Keratinocyte (primary cell): ENCODE results near the gene THSD8.

ENCODE experiments used
- EZH2 ChIP-seq: IDR thresholded peaks from one replicate; pipeline ENCODE4 v1.6.1; 2012; ENCODE audit warnings: inconsistent platforms, mild to moderate bottlenecking, low read length, moderate library complexity
- TF ChIP-seq, protein P1 (sequence below), 3 experiments: IDR thresholded peaks in 1 of 3; conservative IDR thresholded peaks in 1 of 3; optimal IDR thresholded peaks in 1 of 3; 2 replicates in 2 of 3; 3 replicates in 1 of 3; pipeline versions ENCODE3 to v1.5.1; 2011; ENCODE audit warnings: low read length in 3 of 3, mild to moderate bottlenecking in 3 of 3, moderate library complexity in 2 of 3, control low read depth in 1 of 3, inconsistent platforms in 1 of 3; ENCODE audit not compliant: insufficient read depth in 2 of 3; ENCODE audit errors: extremely low read depth in 1 of 3

DNA sequence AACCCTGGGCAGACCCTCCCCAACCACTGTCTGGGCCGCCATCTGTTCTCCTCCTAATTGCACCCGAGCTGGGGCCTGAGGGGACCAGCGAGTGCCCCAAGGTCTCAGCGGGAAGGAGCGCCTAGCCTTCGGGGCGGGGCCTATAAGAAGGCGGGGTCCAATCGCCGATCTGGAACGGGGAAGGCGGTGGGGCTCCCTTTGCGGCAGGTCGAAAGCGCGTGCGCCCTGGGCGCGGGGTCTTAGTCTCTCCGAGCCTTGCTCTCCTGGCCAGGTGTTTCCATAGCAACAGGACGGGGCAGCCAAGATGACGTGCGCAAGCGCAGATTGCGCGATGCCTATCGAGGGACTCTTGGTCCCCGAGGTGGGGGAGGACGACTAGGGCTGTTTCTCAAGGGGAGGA lies 39.2 kb downstream of the THSD8 start:
- TF ChIP-seq, protein P1, sequence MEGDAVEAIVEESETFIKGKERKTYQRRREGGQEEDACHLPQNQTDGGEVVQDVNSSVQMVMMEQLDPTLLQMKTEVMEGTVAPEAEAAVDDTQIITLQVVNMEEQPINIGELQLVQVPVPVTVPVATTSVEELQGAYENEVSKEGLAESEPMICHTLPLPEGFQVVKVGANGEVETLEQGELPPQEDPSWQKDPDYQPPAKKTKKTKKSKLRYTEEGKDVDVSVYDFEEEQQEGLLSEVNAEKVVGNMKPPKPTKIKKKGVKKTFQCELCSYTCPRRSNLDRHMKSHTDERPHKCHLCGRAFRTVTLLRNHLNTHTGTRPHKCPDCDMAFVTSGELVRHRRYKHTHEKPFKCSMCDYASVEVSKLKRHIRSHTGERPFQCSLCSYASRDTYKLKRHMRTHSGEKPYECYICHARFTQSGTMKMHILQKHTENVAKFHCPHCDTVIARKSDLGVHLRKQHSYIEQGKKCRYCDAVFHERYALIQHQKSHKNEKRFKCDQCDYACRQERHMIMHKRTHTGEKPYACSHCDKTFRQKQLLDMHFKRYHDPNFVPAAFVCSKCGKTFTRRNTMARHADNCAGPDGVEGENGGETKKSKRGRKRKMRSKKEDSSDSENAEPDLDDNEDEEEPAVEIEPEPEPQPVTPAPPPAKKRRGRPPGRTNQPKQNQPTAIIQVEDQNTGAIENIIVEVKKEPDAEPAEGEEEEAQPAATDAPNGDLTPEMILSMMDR (optimal IDR thresholded peaks at IDR 0.05 in 1 of 3, IDR thresholded peaks at IDR 0.05 in 1 of 3, conservative IDR thresholded peaks at IDR 0.05 in 1 of 3; ENCODE audit: extremely low read depth in 1 of 3, insufficient read depth in 2 of 3, low read length in 3 of 3): no peak
- TF ChIP-seq EZH2: no peak
